Measurements from ENCODE around the gene SYS1. TPM values are rescaled to one million over a fixed set of nuclear protein-coding genes. Genes with fewer than 3 reads are reported as not detected.

The SYS1 gene
- total RNA-seq, 1 donor from 2014 or later: 25.2 TPM

GRCh38 chr20:45416917-45417316, 54.0 kb downstream of the SYS1 start:
- peak overlapping the region; percentile 94 for H3K4me3 Mint-ChIP-seq (ENCODE audit: unreplicated experiment)
- H3K4me1 ChIP-seq (ENCODE audit: insufficient read depth, low read length): peaks cover 27% of the 10 kb centered on the region
- no peaks in the 10 kb centered on the region for H3K27me3 ChIP-seq (ENCODE audit: insufficient read depth, low read length)
- peaks cover 17% of the 10 kb centered on the region for H3K36me3 ChIP-seq (ENCODE audit: insufficient read depth, low read length)
- no peaks in the 10 kb centered on the region for H3K9me3 Mint-ChIP-seq (ENCODE audit: unreplicated experiment)
- H3K36me3 Mint-ChIP-seq (ENCODE audit: low read depth, unreplicated experiment): peaks cover 1% of the 10 kb centered on the region
- H3K9me3 ChIP-seq (ENCODE audit: insufficient read depth, low read depth, low read length): no peaks in the 10 kb centered on the region
- DNase-seq (ENCODE audit: low read depth): no peak
- H3K79me2 ChIP-seq (ENCODE audit: insufficient read depth, low read length): peaks cover 29% of the 10 kb centered on the region
- peak overlapping the region; percentile 92 for H3K9ac ChIP-seq (ENCODE audit: low read length)
- no peak overlapping the region for H3K27ac Mint-ChIP-seq (ENCODE audit: unreplicated experiment)
- H3K4me1 Mint-ChIP-seq (ENCODE audit: low read depth, unreplicated experiment): no peaks in the 10 kb centered on the region
- H4K20me1 ChIP-seq (ENCODE audit: insufficient read depth, low read length): peaks cover 12% of the 10 kb centered on the region
- H3K27me3 Mint-ChIP-seq (ENCODE audit: low read depth, unreplicated experiment): no peaks in the 10 kb centered on the region
- H3K4me3 ChIP-seq (ENCODE audit: insufficient read depth, low read depth, low read length): peak overlapping the region; percentile 79
- no peak overlapping the region for H2AFZ ChIP-seq (ENCODE audit: low read depth, low read length)
- FAIRE-seq: no peak
- no peak overlapping the region for H3K27ac ChIP-seq (ENCODE audit: low read depth, low read length)
- TF ChIP-seq CTCF (IDR thresholded peaks at IDR 0.05; ENCODE audit: insufficient read depth, low read depth, low read length) (no peak), EZH2 (IDR thresholded peaks at IDR 0.05; ENCODE audit: insufficient read depth, low read length) (no peak)
- H3K4me2 ChIP-seq (ENCODE audit: low read length): peak overlapping the region; percentile 91

Other genes with a start within 250 kb of the SYS1 start
- not detected in 2 replicates for gene WFDC5, start 248.0 kb upstream of the SYS1 start, total RNA-seq
- not detected in 2 replicates for gene WFDC12, start 238.7 kb upstream of the SYS1 start, total RNA-seq
- gene PI3, start 188.3 kb upstream of the SYS1 start, total RNA-seq: not detected in 2 replicates
- not detected in 2 replicates for gene SEMG1, start 156.1 kb upstream of the SYS1 start, total RNA-seq
- not detected in 2 replicates for gene SEMG2, start 141.8 kb upstream of the SYS1 start, total RNA-seq
- gene SLPI, start 108.6 kb upstream of the SYS1 start, total RNA-seq: 0.41 TPM in 1 of 2 replicates, not detected in the other
- gene RBPJL, start 56.3 kb upstream of the SYS1 start, total RNA-seq: not detected in 2 replicates
- 0.19 and 0.20 TPM in 2 replicates for gene MATN4, start 54.9 kb upstream of the SYS1 start, total RNA-seq
- gene SDC4, start 14.7 kb upstream of the SYS1 start, total RNA-seq: 125 and 135 TPM in 2 replicates
- gene TP53TG5, start 15.2 kb downstream of the SYS1 start, total RNA-seq: not detected in 2 replicates
- 10.7 and 11.3 TPM in 2 replicates for gene DBNDD2, start 45.1 kb downstream of the SYS1 start, total RNA-seq
- 83.7 and 91.4 TPM in 2 replicates for gene PIGT, start 53.0 kb downstream of the SYS1 start, total RNA-seq
- 2.4 and 4.1 TPM in 2 replicates for gene WFDC2, start 106.6 kb downstream of the SYS1 start, total RNA-seq
- gene SPINT3, start 152.5 kb downstream of the SYS1 start, total RNA-seq: not detected in 2 replicates
- gene WFDC6, start 176.3 kb downstream of the SYS1 start, total RNA-seq: not detected in 2 replicates
- gene EPPIN, start 184.2 kb downstream of the SYS1 start, total RNA-seq: not detected in 2 replicates
- gene WFDC8, start 216.1 kb downstream of the SYS1 start, total RNA-seq: not detected in 2 replicates